ENCODE measurements around the gene MOSPD3. TPM values are rescaled to one million over a fixed set of nuclear protein-coding genes. Genes with fewer than 3 reads are reported as not detected.

Gene MOSPD3
- total and polyA plus RNA-seq, 2 donors (not counting 3 experiments of a cell fraction or from before 2014, with no cell fraction given) = 24.4 to 40.7 TPM

DNA sequence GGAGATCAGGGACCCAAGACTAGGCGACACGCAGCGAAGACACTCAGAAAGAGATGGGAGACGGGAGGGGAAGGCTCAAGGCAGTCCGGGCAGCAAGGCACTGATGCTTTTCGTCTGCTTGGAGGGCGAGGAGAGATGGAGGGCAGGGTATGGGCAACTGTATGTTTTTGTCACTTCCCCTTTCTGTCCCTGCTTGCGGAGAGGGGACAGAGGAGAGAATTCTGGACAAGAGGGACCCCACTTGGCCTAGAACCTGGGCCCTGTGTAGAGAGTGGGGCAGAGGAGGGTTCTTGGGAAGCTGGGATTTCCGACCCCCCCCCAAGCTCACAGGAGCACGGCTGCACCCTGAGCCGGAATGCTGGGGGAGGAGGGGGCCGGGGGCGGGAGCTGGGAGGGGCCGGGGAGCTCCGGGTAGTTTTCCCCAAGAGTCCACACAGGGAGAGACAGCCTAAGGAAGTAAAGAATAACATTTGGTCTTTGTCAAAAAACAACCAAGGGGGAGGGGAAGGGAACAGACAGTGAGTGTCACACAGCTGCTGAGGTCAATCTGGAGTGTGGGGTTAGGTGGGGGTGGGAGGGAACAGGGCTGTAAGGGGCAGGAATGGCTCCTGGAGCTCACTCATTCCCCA lies 28.2 kb upstream of the MOSPD3 start:
- no TSS peak for BruUV-seq (replicated peaks)
- H3K9me1 ChIP-seq (replicated peaks; ENCODE audit: control insufficient read depth, extremely low read depth, insufficient read depth, low read length) = no peaks in the 10 kb centered on the region
- H3K9ac ChIP-seq (replicated peaks; ENCODE audit: extremely low read depth, insufficient read depth, low read length) = peak overlapping the region; percentile 8
- DNase-seq (ENCODE audit: low read depth, low spot score) = no peak
- ChIA-PET POLR2A (interaction anchor here (0.8 to 3.6 kb wide), 6 partner anchors 8 to 156 kb away, joined by 3 to 28 read pairs (median 8); partner anchors contain the start of genes GNB2, MOSPD3 and ZCWPW1), CTCF (interaction anchor here (0.7 to 3.3 kb wide), 12 partner anchors 11 to 268 kb away, joined by 3 to 19 read pairs (median 5); partner anchors contain the start of genes GNB2, MOSPD3 and SLC12A9)
- H3K4me3 ChIP-seq (replicated peaks in 1 of 3; ENCODE audit: insufficient read depth in 1 of 3, low read depth in 1 of 3, low read length in 3 of 3) = peak overlapping the region in 2 of 3 experiments; percentile 86 to 93
- intact Hi-C loops (cut with micrococcal nuclease) = loop anchor here (2.0 to 10.0 kb wide), 2 partner anchors 45 to 281 kb away; partner anchors contain the start of genes AGFG2 and TRIP6
- no peaks in the 10 kb centered on the region for H3K27me3 ChIP-seq (ENCODE audit: control insufficient read depth in 2 of 2, insufficient read depth in 2 of 2, low read length in 2 of 2)
- no peak overlapping the region for H2AFZ ChIP-seq (ENCODE audit: low read depth, low read length)
- H4K20me1 ChIP-seq (replicated peaks; ENCODE audit: control insufficient read depth, extremely low read depth, insufficient read depth, low read length) = no peaks in the 10 kb centered on the region
- H3K79me2 ChIP-seq (ENCODE audit: control insufficient read depth, insufficient read depth, low read length) = peaks cover 29% of the 10 kb centered on the region
- H3K36me3 ChIP-seq (ENCODE audit: control insufficient read depth in 2 of 2, extremely low read depth in 1 of 2, insufficient read depth in 2 of 2, low read length in 2 of 2) = peaks cover 13 to 25% of the 10 kb centered on the region in 2 experiments
- TF ChIP-seq FOS (IDR thresholded peaks at IDR 0.05; ENCODE audit: borderline replicate concordance, insufficient read depth, low read length) (no peak), EZH2 (IDR thresholded peaks at IDR 0.05; ENCODE audit: borderline replicate concordance, low read depth, low read length, severe bottlenecking) (no peak), POLR2AphosphoS5 (IDR thresholded peaks at IDR 0.05; ENCODE audit: insufficient read depth, low read depth, low read length) (no peak), GATA2 (IDR thresholded peaks at IDR 0.05; ENCODE audit: insufficient read depth, insufficient read length, low read depth, low read length) (no peak), JUN (IDR thresholded peaks at IDR 0.05; ENCODE audit: borderline replicate concordance, insufficient read depth, insufficient read length, low read depth) (no peak), POLR2A (IDR thresholded peaks at IDR 0.05; ENCODE audit: low read depth, low read length) (no peak), MYC (IDR thresholded peaks at IDR 0.05; ENCODE audit: low read depth, low read length) (no peak)
- TF ChIP-seq, protein P1, sequence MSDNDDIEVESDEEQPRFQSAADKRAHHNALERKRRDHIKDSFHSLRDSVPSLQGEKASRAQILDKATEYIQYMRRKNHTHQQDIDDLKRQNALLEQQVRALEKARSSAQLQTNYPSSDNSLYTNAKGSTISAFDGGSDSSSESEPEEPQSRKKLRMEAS (IDR thresholded peaks at IDR 0.05; ENCODE audit: insufficient read depth, insufficient read length) = no peak
- TF ChIP-seq, protein P2, sequence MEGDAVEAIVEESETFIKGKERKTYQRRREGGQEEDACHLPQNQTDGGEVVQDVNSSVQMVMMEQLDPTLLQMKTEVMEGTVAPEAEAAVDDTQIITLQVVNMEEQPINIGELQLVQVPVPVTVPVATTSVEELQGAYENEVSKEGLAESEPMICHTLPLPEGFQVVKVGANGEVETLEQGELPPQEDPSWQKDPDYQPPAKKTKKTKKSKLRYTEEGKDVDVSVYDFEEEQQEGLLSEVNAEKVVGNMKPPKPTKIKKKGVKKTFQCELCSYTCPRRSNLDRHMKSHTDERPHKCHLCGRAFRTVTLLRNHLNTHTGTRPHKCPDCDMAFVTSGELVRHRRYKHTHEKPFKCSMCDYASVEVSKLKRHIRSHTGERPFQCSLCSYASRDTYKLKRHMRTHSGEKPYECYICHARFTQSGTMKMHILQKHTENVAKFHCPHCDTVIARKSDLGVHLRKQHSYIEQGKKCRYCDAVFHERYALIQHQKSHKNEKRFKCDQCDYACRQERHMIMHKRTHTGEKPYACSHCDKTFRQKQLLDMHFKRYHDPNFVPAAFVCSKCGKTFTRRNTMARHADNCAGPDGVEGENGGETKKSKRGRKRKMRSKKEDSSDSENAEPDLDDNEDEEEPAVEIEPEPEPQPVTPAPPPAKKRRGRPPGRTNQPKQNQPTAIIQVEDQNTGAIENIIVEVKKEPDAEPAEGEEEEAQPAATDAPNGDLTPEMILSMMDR (IDR thresholded peaks at IDR 0.05; ENCODE audit: extremely low read depth in 1 of 2, insufficient read depth in 1 of 2, low read depth in 1 of 2, low read length in 2 of 2) = no peak
- H3K9me3 ChIP-seq (replicated peaks; ENCODE audit: control insufficient read depth, insufficient read depth, low read length) = no peaks in the 10 kb centered on the region
- peak overlapping the region; percentile 61 for H3K27ac ChIP-seq (ENCODE audit: insufficient read depth, low read depth, low read length)
- dilution Hi-C loops (cut with MboI; ENCODE audit: extremely low pct_ligation_motif_present, low sequenced_read_pairs) = no loop called here
- peak overlapping the region; percentile 95 for H3K4me2 ChIP-seq (ENCODE audit: insufficient read depth, low read length)
- peak; percentile 31 for FAIRE-seq
- H3K4me1 ChIP-seq (ENCODE audit: control insufficient read depth, extremely low read depth, insufficient read depth, low read length) = peaks cover 32% of the 10 kb centered on the region

Measured in endothelial cell of umbilical vein (primary cell).